ENCODE data around the gene HSF2BP.
"Not testable (repeated sequence)": the region's sequence is repeated elsewhere in the genome, so short reads cannot be mapped to it uniquely, and the experiment has no call there.

HSF2BP gene

DNA sequence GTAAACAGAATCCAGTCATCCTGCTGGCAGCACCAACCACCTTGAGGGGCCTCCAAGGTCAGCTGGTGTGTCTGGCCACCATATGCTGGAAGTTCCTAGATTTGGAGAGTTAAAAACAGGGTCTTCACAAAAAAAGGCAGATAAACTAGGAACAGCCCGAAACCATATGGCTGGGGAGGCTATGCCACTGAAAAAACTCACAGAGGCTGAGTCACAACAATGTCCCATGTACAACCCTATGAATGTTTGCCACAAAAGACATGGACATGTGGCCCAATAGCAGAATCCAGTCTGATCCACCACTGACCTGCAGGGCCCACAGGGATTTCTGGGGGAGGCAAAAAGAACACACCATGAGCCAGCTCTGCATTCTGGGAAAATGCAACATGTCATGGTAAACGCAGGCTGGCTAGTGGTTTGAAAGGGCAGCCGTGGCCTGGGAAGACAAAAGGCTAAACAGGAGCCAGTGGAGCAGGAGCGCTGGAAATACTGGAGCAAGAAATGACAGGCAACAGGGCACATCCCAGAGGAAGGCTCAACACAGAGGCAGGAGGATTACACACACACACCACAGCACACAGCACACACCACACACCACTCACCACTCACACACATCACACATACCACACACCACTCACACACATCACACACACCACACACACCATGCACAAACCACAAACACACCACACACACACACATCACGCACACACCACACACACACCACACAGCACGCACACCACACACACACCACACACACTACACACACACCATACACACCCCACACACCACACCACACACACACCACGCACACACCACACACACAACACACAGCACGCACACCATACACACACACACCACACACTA is 55.4 kb downstream of the HSF2BP start:
- H3K27ac ChIP-seq (ENCODE audit: low read depth, low read length) = no peak overlapping the region
- WGBS = 80% methylated on average over 8 of the region's 8 CpGs
- H3K27me3 ChIP-seq (ENCODE audit: insufficient read depth, low read length) = no peaks in the 10 kb centered on the region
- no peak overlapping the region for H3K9ac ChIP-seq (ENCODE audit: low read depth, low read length)
- 0 out of 2 replicates have a peak, but pooled peaks cover 3% of the 10 kb centered on the region for H3K4me1 ChIP-seq (ENCODE audit: insufficient read depth, low read length)
- H3K9me3 ChIP-seq (ENCODE audit: insufficient read depth, low read depth, low read length) = no peaks in the 10 kb centered on the region
- no peaks in the 10 kb centered on the region for H3K36me3 ChIP-seq (ENCODE audit: insufficient read depth, low read length)
- H3K4me3 ChIP-seq (ENCODE audit: low read length) = no peak overlapping the region

GRCh38 chr21:43603233-43603626 is 56.1 kb downstream of the HSF2BP start:
- no peaks in the 10 kb centered on the region for H3K36me3 ChIP-seq (ENCODE audit: insufficient read depth, low read length)
- H3K4me3 ChIP-seq (ENCODE audit: low read length) = no peak overlapping the region
- no peaks in the 10 kb centered on the region for H3K9me3 ChIP-seq (ENCODE audit: insufficient read depth, low read depth, low read length)
- H3K27me3 ChIP-seq (ENCODE audit: insufficient read depth, low read length) = no peaks in the 10 kb centered on the region
- WGBS = 80% methylated on average over 5 of the region's 5 CpGs
- H3K27ac ChIP-seq (ENCODE audit: low read depth, low read length) = no peak overlapping the region
- 0 out of 2 replicates have a peak, but pooled peaks cover 3% of the 10 kb centered on the region for H3K4me1 ChIP-seq (ENCODE audit: insufficient read depth, low read length)
- no peak overlapping the region for H3K9ac ChIP-seq (ENCODE audit: low read depth, low read length)

- 90% methylated on average over 13 of the region's 13 CpGs for WGBS
- 0 out of 2 replicates have a peak, but pooled peaks cover 3% of the 10 kb centered on the region for H3K4me1 ChIP-seq (ENCODE audit: insufficient read depth, low read length)
- no peaks in the 10 kb centered on the region for H3K36me3 ChIP-seq (ENCODE audit: insufficient read depth, low read length)
- no peaks in the 10 kb centered on the region for H3K9me3 ChIP-seq (ENCODE audit: insufficient read depth, low read depth, low read length)
- H3K9ac ChIP-seq (ENCODE audit: low read depth, low read length) = no peak overlapping the region
- H3K27me3 ChIP-seq (ENCODE audit: insufficient read depth, low read length) = no peaks in the 10 kb centered on the region
- no peak overlapping the region for H3K4me3 ChIP-seq (ENCODE audit: low read length)
- no peak overlapping the region for H3K27ac ChIP-seq (ENCODE audit: low read depth, low read length)
Measured at GRCh38 chr21:43602266-43603232, 56.7 kb downstream of the HSF2BP start.

- H3K4me1 ChIP-seq (ENCODE audit: insufficient read depth, low read length) = no peaks in the 10 kb centered on the region
- no peak overlapping the region for H3K9ac ChIP-seq (ENCODE audit: low read depth, low read length)
- WGBS = 94% methylated on average over 12 of the region's 12 CpGs
- H3K9me3 ChIP-seq (ENCODE audit: insufficient read depth, low read depth, low read length) = no peaks in the 10 kb centered on the region
- no peak overlapping the region for H3K27ac ChIP-seq (ENCODE audit: low read depth, low read length)
- H3K4me3 ChIP-seq (ENCODE audit: low read length) = no peak overlapping the region
- no peaks in the 10 kb centered on the region for H3K27me3 ChIP-seq (ENCODE audit: insufficient read depth, low read length)
- H3K36me3 ChIP-seq (ENCODE audit: insufficient read depth, low read length) = no peaks in the 10 kb centered on the region
Measured at GRCh38 chr21:43600642-43601402, 58.5 kb downstream of the HSF2BP start.

GRCh38 chr21:43599728-43600127 is 59.6 kb downstream of the HSF2BP start:
- Histone ChIP-seq H3K4me1 (ENCODE audit: insufficient read depth, low read length) (no peaks in the 10 kb centered on the region), H3K9me3 (ENCODE audit: insufficient read depth, low read depth, low read length) (no peaks in the 10 kb centered on the region), H3K27me3 (ENCODE audit: insufficient read depth, low read length) (no peaks in the 10 kb centered on the region), H3K9ac (ENCODE audit: low read depth, low read length) (no peak overlapping the region), H3K36me3 (ENCODE audit: insufficient read depth, low read length) (no peaks in the 10 kb centered on the region), H3K4me3 (ENCODE audit: low read length) (no peak overlapping the region), H3K27ac (ENCODE audit: low read depth, low read length) (no peak overlapping the region)
- WGBS = 95% methylated on average over 4 of the region's 5 CpGs

- WGBS = 83% methylated on average over 6 of the region's 7 CpGs
- no peak overlapping the region for H3K27ac ChIP-seq (ENCODE audit: low read depth, low read length)
Measured at GRCh38 chr21:43598416-43599120, 60.7 kb downstream of the HSF2BP start.

GRCh38 chr21:43597540-43598250 is 61.6 kb downstream of the HSF2BP start:
- H3K9ac ChIP-seq (ENCODE audit: low read depth, low read length) = no peak overlapping the region
- H3K9me3 ChIP-seq (ENCODE audit: insufficient read depth, low read depth, low read length) = no peaks in the 10 kb centered on the region
- no peaks in the 10 kb centered on the region for H3K4me1 ChIP-seq (ENCODE audit: insufficient read depth, low read length)
- H3K4me3 ChIP-seq (ENCODE audit: low read length) = no peak overlapping the region
- 98% methylated on average over 6 of the region's 6 CpGs for WGBS
- H3K27ac ChIP-seq (ENCODE audit: low read depth, low read length) = no peak overlapping the region
- no peaks in the 10 kb centered on the region for H3K36me3 ChIP-seq (ENCODE audit: insufficient read depth, low read length)
- no peaks in the 10 kb centered on the region for H3K27me3 ChIP-seq (ENCODE audit: insufficient read depth, low read length)

More at GRCh38 chr21:43598416-43599120, 60.7 kb downstream of the HSF2BP start:
- H3K9ac ChIP-seq (ENCODE audit: low read depth, low read length) = no peak overlapping the region
- H3K9me3 ChIP-seq (ENCODE audit: insufficient read depth, low read depth, low read length) = no peaks in the 10 kb centered on the region
- H3K4me3 ChIP-seq (ENCODE audit: low read length) = no peak overlapping the region
- no peaks in the 10 kb centered on the region for H3K4me1 ChIP-seq (ENCODE audit: insufficient read depth, low read length)
- no peaks in the 10 kb centered on the region for H3K27me3 ChIP-seq (ENCODE audit: insufficient read depth, low read length)
- no peaks in the 10 kb centered on the region for H3K36me3 ChIP-seq (ENCODE audit: insufficient read depth, low read length)

DNA sequence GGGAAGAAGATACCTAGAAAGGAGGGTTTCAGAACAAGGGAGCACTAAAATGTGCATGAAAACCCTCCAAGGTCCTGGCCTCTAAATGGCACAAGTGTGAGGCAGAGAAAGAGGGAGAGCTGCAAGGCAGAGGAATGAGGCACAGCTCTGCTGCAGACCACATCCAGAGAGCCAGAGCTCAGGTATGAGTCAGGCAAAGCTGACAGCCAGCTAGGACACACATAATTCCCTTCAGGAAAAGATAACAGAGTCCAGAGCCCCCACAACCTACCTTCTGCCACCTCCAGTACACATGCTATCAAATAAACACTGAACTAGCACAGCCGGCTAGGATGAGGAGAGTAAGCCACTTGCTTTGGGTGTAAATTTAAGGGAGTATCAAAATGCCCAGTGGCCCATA is 62.2 kb downstream of the HSF2BP start:
- Histone ChIP-seq H3K4me3 (ENCODE audit: low read length) (no peak overlapping the region), H3K27ac (ENCODE audit: low read depth, low read length) (no peak overlapping the region), H3K36me3 (ENCODE audit: insufficient read depth, low read length) (no peaks in the 10 kb centered on the region), H3K27me3 (ENCODE audit: insufficient read depth, low read length) (no peaks in the 10 kb centered on the region), H3K9me3 (ENCODE audit: insufficient read depth, low read depth, low read length) (no peaks in the 10 kb centered on the region), H3K4me1 (ENCODE audit: insufficient read depth, low read length) (no peaks in the 10 kb centered on the region), H3K9ac (ENCODE audit: low read depth, low read length) (no peak overlapping the region)
- no CpG with 5 or more reads among the region's 1 CpG for WGBS

GRCh38 chr21:43596616-43597015 is 62.7 kb downstream of the HSF2BP start:
- no peaks in the 10 kb centered on the region for H3K4me1 ChIP-seq (ENCODE audit: insufficient read depth, low read length)
- WGBS = 93% methylated on average over 5 of the region's 5 CpGs
- no peak overlapping the region for H3K9ac ChIP-seq (ENCODE audit: low read depth, low read length)
- H3K27me3 ChIP-seq (ENCODE audit: insufficient read depth, low read length) = no peaks in the 10 kb centered on the region
- H3K27ac ChIP-seq (ENCODE audit: low read depth, low read length) = no peak overlapping the region
- H3K36me3 ChIP-seq (ENCODE audit: insufficient read depth, low read length) = no peaks in the 10 kb centered on the region
- no peak overlapping the region for H3K4me3 ChIP-seq (ENCODE audit: low read length)
- no peaks in the 10 kb centered on the region for H3K9me3 ChIP-seq (ENCODE audit: insufficient read depth, low read depth, low read length)

DNA sequence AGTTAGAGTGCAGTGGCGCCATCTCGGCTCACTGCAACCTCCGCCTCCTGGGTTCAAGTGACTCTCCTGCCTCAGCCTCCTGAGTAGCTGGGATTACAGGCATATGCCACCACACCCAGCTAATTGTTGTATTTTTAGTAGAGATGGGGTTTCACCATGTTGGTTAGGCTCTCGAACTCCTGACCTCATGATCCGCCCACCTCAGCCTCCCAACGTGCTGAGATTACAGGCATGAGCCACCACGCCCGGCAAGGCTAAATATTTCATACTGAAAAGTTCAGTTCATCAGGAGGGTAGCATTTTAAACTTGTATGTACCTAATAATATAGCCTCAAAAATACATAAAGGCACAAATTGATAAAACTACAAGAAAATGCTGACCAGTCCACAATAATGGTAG is 63.5 kb downstream of the HSF2BP start:
- not testable (repeated sequence) for H3K4me1 ChIP-seq (ENCODE audit: insufficient read depth, low read length); H3K27ac ChIP-seq (ENCODE audit: low read depth, low read length); H3K9ac ChIP-seq (ENCODE audit: low read depth, low read length); H3K36me3 ChIP-seq (ENCODE audit: insufficient read depth, low read length); H3K4me3 ChIP-seq (ENCODE audit: low read length); H3K9me3 ChIP-seq (ENCODE audit: insufficient read depth, low read depth, low read length); H3K27me3 ChIP-seq (ENCODE audit: insufficient read depth, low read length)
- WGBS = 91% methylated on average over 8 of the region's 8 CpGs

Measured in HUES64 (cell line).